Kidney (tissue), 14 donors: ENCODE results near the gene APOL2. TPM values are rescaled to one million over a fixed set of nuclear protein-coding genes. Genes with fewer than 3 reads are reported as not detected.

ENCODE experiments used
- DNase-seq, 5 donors: peaks; one replicate each; pipeline ENCODE4 v3.0.0-alpha.2; 2013 to 2020
- FAIRE-seq: peaks from 2 replicates; lab custom pipeline; 2012; peaks lifted over from hg19 to GRCh38; lab: Jason Lieb, UNC
- H3K27ac ChIP-seq, 2 donors: one replicate each; pipeline ENCODE4 v1.7.0; 2013; ENCODE audit warnings: low read depth in 2 of 2, low read length in 2 of 2, inconsistent platforms in 1 of 2
- H3K27me3 ChIP-seq: one replicate; pipeline ENCODE4 v1.7.1; 2013; ENCODE audit warnings: low read length, inconsistent platforms; ENCODE audit not compliant: control insufficient read depth, insufficient read depth
- H3K36me3 ChIP-seq, 3 donors: one replicate each; pipeline versions ENCODE4 v1.7.0 to v1.7.1; 2013; ENCODE audit warnings: low read length in 3 of 3, control low read depth in 1 of 3, inconsistent platforms in 1 of 3; ENCODE audit not compliant: insufficient read depth in 3 of 3, control insufficient read depth in 2 of 3
- H3K4me1 ChIP-seq, 3 donors: one replicate each; pipeline versions ENCODE4 v1.7.0 to v1.7.1; 2013; ENCODE audit warnings: low read length in 3 of 3, inconsistent platforms in 1 of 3, low read depth in 1 of 3; ENCODE audit not compliant: control insufficient read depth in 2 of 3, insufficient read depth in 2 of 3
- H3K4me3 ChIP-seq, 3 donors: one replicate each; pipeline versions ENCODE4 v1.7.0 to v1.8.1; 2013; ENCODE audit warnings: low read length in 3 of 3, control low read depth in 1 of 3, inconsistent platforms in 1 of 3
- H3K9ac ChIP-seq, 3 donors: one replicate each; pipeline versions ENCODE4 v1.7.0 to v1.7.1; 2013; ENCODE audit warnings: low read length in 3 of 3, control low read depth in 1 of 3, inconsistent platforms in 1 of 3
- H3K9me3 ChIP-seq, 3 donors: one replicate each; pipeline versions ENCODE4 v1.7.0 to v1.7.1; 2013; ENCODE audit warnings: low read length in 3 of 3, control low read depth in 1 of 3, inconsistent platforms in 1 of 3; ENCODE audit not compliant: control insufficient read depth in 2 of 3, insufficient read depth in 1 of 3
- CTCF ChIP-seq: IDR thresholded peaks from 3 replicates; pipeline ENCODE4 v1.5.1; 2012; ENCODE audit warnings: mild to moderate bottlenecking, moderate library complexity, borderline replicate concordance; ENCODE audit not compliant: insufficient read depth; ENCODE audit errors: extremely low read depth
- intact Hi-C: fragments of 100-400 bp; cut with DNase I; formaldehyde crosslinking; loops from one replicate; pipeline ENCODE4 v1.11.1; 2022
- polyA plus RNA-seq: library from polyadenylated mRNA; stranded (reverse); fragments of 350-450 nt; fragmentation: Illumina TruSeq; extraction: RNeasy Lipid Tissue Mini Kit (QIAGEN cat#74804); gene quantifications from one replicate; pipeline ENCODE4 v1.2.3, GENCODE V29; 2014; ENCODE audit warnings: low read depth, low replicate concordance; ENCODE audit not compliant: insufficient read depth
- total RNA-seq: library from RNA; stranded (reverse); fragmentation: NEBNext Ultra II Directional; extraction: Animal tissue kit (Norgen Biotek cat#: 25700); gene quantifications from one replicate; pipeline ENCODE4 v1.2.1, GENCODE V29; 2021
- donor health status: control.
- donor health status: control.
- donor health status: control.
- donor health status: control.
- donor health status: control.
- donor health status: DM: yes; HTN: yes; CAD: no.
- donor health status: Normal renal cell carcinoma (clear cell type).

The APOL2 gene
- total and polyA plus RNA-seq, 2 donors from 2014 or later = 34.8 to 48.8 TPM

GRCh38 chr22:36259615-36260300, 20.4 kb upstream of the APOL2 start:
- Histone ChIP-seq H3K9me3 (no peaks in the 10 kb centered on the region), H3K4me1 (peaks cover 0 to 6% (median 2%) of the 10 kb centered on the region in 3 donors), H3K36me3 (peaks cover 0 to 6% (median 2%) of the 10 kb centered on the region in 3 donors), H3K27me3 (no peaks in the 10 kb centered on the region), H3K27ac (peak overlapping the region in 1 of 2 donors; percentile 5), H3K9ac (peak overlapping the region in 1 of 3 donors; percentile 31), H3K4me3 (no peak overlapping the region)
- no peak for DNase-seq
- intact Hi-C loops = no loop called here
- TF ChIP-seq CTCF = no peak
- FAIRE-seq = no peak

GRCh38 chr22:36258701-36259614, 19.6 kb upstream of the APOL2 start:
- H3K4me1 ChIP-seq = peaks cover 0 to 9% (median 2%) of the 10 kb centered on the region in 3 donors
- no peak for FAIRE-seq
- H3K27ac ChIP-seq = peak overlapping the region; percentile 24 to 53
- TF ChIP-seq CTCF = no peak
- intact Hi-C loops = no loop called here
- peak overlapping the region in 1 of 3 donors; percentile 31 for H3K9ac ChIP-seq
- DNase-seq = peak; percentile 58 to 85 (median 74)
- peaks cover 0 to 6% (median 2%) of the 10 kb centered on the region in 3 donors for H3K36me3 ChIP-seq
- no peaks in the 10 kb centered on the region for H3K27me3 ChIP-seq
- no peaks in the 10 kb centered on the region for H3K9me3 ChIP-seq
- no peak overlapping the region for H3K4me3 ChIP-seq

GRCh38 chr22:36257948-36258670, 18.8 kb upstream of the APOL2 start:
- Histone ChIP-seq H3K4me3 (no peak overlapping the region), H3K9me3 (no peaks in the 10 kb centered on the region), H3K27me3 (no peaks in the 10 kb centered on the region), H3K36me3 (peaks cover 0 to 6% (median 2%) of the 10 kb centered on the region in 3 donors), H3K27ac (peak overlapping the region in 1 of 2 donors; percentile 53), H3K4me1 (peaks cover 0 to 12% (median 2%) of the 10 kb centered on the region in 3 donors), H3K9ac (no peak overlapping the region)
- intact Hi-C loops = no loop called here
- FAIRE-seq (no peak), DNase-seq (peak in 2 of 5 donors; percentile 21 to 67)
- no peak for TF ChIP-seq CTCF
